Measurements from ENCODE around the gene AP4S1. TPM values are rescaled to one million over a fixed set of nuclear protein-coding genes. Genes with fewer than 3 reads are reported as not detected.
"Not testable (repeated sequence)": the region's sequence is repeated elsewhere in the genome, so short reads cannot be mapped to it uniquely, and the experiment has no call there.

The AP4S1 gene
- polyA plus RNA-seq, 3 donors, result 2.4 to 7.4 (median 3.0) TPM

- 91 to 96% (median 92%) methylated on average over 5 of the region's 5 CpGs for WGBS, 3 donors
- H3K27ac ChIP-seq (ENCODE audit: low read depth, low read length), result no peak overlapping the region
These were observed 5.0 kb downstream of the AP4S1 start for GRCh38 chr14:31030469-31030868.

GRCh38 chr14:31036552-31036951 is 11.1 kb downstream of the AP4S1 start:
- 95 to 99% (median 97%) methylated on average over 4 of the region's 4 CpGs for WGBS, 3 donors
- H3K27ac ChIP-seq (ENCODE audit: low read depth, low read length), result no peak overlapping the region

- WGBS, 3 donors, result 48 to 83% (median 60%) methylated on average over 1 of the region's 1 CpG
These were observed 12.3 kb downstream of the AP4S1 start for GRCh38 chr14:31037709-31038221.

GRCh38 chr14:31038521-31039166 is 13.2 kb downstream of the AP4S1 start:
- no peak overlapping the region for H3K27ac ChIP-seq (ENCODE audit: low read depth, low read length)
- 45 to 79% (median 48%) methylated on average over 3 of the region's 3 CpGs for WGBS, 3 donors

More at GRCh38 chr14:31037709-31038221, 12.3 kb downstream of the AP4S1 start:
- H3K27ac ChIP-seq (ENCODE audit: low read depth, low read length), result no peak overlapping the region

- H3K27ac ChIP-seq (ENCODE audit: low read depth, low read length), result no peak overlapping the region
- 87 to 94% (median 91%) methylated on average over 1 of the region's 1 CpG for WGBS, 3 donors
These were observed 16.9 kb downstream of the AP4S1 start for GRCh38 chr14:31042300-31042699.

- not testable (repeated sequence) for H3K27ac ChIP-seq (ENCODE audit: low read depth, low read length)
- 88 to 92% (median 88%) methylated on average over 10 of the region's 10 CpGs for WGBS, 3 donors
These were observed 17.4 kb downstream of the AP4S1 start for GRCh38 chr14:31042893-31043292.

GRCh38 chr14:31043379-31043778 is 17.9 kb downstream of the AP4S1 start:
- no peak overlapping the region for H3K27ac ChIP-seq (ENCODE audit: low read depth, low read length)
- WGBS, 3 donors, result 42 to 75% (median 75%) methylated on average over 3 of the region's 3 CpGs

GRCh38 chr14:31045501-31046080 is 20.1 kb downstream of the AP4S1 start:
- H3K27ac ChIP-seq (ENCODE audit: low read depth, low read length), result no peak overlapping the region
- WGBS, 3 donors, result 95 to 96% (median 96%) methylated on average over 6 to 7 of the region's 8 CpGs

GRCh38 chr14:31047503-31047902 is 22.1 kb downstream of the AP4S1 start:
- WGBS, 3 donors, result 91 to 99% (median 93%) methylated on average over 10 of the region's 10 CpGs
- H3K27ac ChIP-seq (ENCODE audit: low read depth, low read length), result no peak overlapping the region

GRCh38 chr14:31051023-31051422 is 25.6 kb downstream of the AP4S1 start:
- no peak overlapping the region for H3K27ac ChIP-seq (ENCODE audit: low read depth, low read length)
- 81 to 93% (median 91%) methylated on average over 7 of the region's 7 CpGs for WGBS, 3 donors

- WGBS, 3 donors, result 60 to 86% (median 72%) methylated on average over 4 of the region's 4 CpGs
- H3K27ac ChIP-seq (ENCODE audit: low read depth, low read length), result no peak overlapping the region
These were observed 26.1 kb downstream of the AP4S1 start for GRCh38 chr14:31051511-31051910.

GRCh38 chr14:31052905-31053586 is 27.6 kb downstream of the AP4S1 start:
- not testable (repeated sequence) for H3K27ac ChIP-seq (ENCODE audit: low read depth, low read length)
- 60 to 71% (median 63%) methylated on average over 9 of the region's 9 CpGs for WGBS, 3 donors

- 88 to 98% (median 90%) methylated on average over 1 of the region's 1 CpG for WGBS, 3 donors
- no peak overlapping the region for H3K27ac ChIP-seq (ENCODE audit: low read depth, low read length)
These were observed 31.6 kb downstream of the AP4S1 start for GRCh38 chr14:31057035-31057434.

- WGBS, 3 donors, result 97 to 98% (median 97%) methylated on average over 12 of the region's 12 CpGs
These were observed 32.4 kb downstream of the AP4S1 start for GRCh38 chr14:31057701-31058364.

GRCh38 chr14:31059152-31059924 is 33.9 kb downstream of the AP4S1 start:
- no peak overlapping the region for H3K27ac ChIP-seq (ENCODE audit: low read depth, low read length)
- 22 to 47% (median 37%) methylated on average over 1 of the region's 1 CpG for WGBS, 3 donors

More at GRCh38 chr14:31057701-31058364, 32.4 kb downstream of the AP4S1 start:
- no peak overlapping the region for H3K27ac ChIP-seq (ENCODE audit: low read depth, low read length)

GRCh38 chr14:31060253-31060875 is 34.9 kb downstream of the AP4S1 start:
- WGBS, 3 donors, result 86 to 92% (median 86%) methylated on average over 6 of the region's 6 CpGs
- no peak overlapping the region for H3K27ac ChIP-seq (ENCODE audit: low read depth, low read length)

- WGBS, 3 donors, result 91 to 95% (median 92%) methylated on average over 8 of the region's 8 CpGs
These were observed 37.5 kb downstream of the AP4S1 start for GRCh38 chr14:31062908-31063307.

GRCh38 chr14:31068235-31068634 is 42.8 kb downstream of the AP4S1 start:
- WGBS, 3 donors, result 31 to 65% (median 36%) methylated on average over 1 of the region's 1 CpG
- H3K27ac ChIP-seq (ENCODE audit: low read depth, low read length), result no peak overlapping the region

More at GRCh38 chr14:31062908-31063307, 37.5 kb downstream of the AP4S1 start:
- not testable (repeated sequence) for H3K27ac ChIP-seq (ENCODE audit: low read depth, low read length)
